Colonic mucosa (tissue), 4 donors: ENCODE data around the gene CCNH. TPM values are rescaled to one million over a fixed set of nuclear protein-coding genes. Genes with fewer than 3 reads are reported as not detected.

ENCODE experiments used
- DNase-seq: peaks from one replicate; pipeline ENCODE4 v3.0.0-alpha.2; 2020
- H3K27ac ChIP-seq: fragments of 200-600 bp; one replicate; pipeline ENCODE4 v1.8.0; 2021
- H3K27me3 ChIP-seq: fragments of 200-600 bp; one replicate; pipeline ENCODE4 v1.8.0; 2021
- H3K36me3 ChIP-seq: fragments of 200-600 bp; one replicate; pipeline ENCODE4 v1.8.0; 2021
- H3K4me1 ChIP-seq: fragments of 200-600 bp; one replicate; pipeline ENCODE4 v1.8.0; 2021; ENCODE audit warnings: mild to moderate bottlenecking
- H3K4me3 ChIP-seq: fragments of 200-600 bp; one replicate; pipeline ENCODE4 v1.8.0; 2021
- H3K9ac ChIP-seq, 2 donors: one replicate each; pipeline ENCODE4 v1.7.0; 2013; ENCODE audit warnings: control low read depth in 2 of 2, low read depth in 2 of 2, low read length in 2 of 2
- H3K9me3 ChIP-seq: fragments of 200-600 bp; one replicate; pipeline ENCODE4 v1.8.0; 2021
- intact Hi-C: fragments of 100-400 bp; cut with DNase I; formaldehyde crosslinking; loops from one replicate; pipeline ENCODE4 v1.14.1; 2022
- total RNA-seq, 2 donors: library from RNA; stranded (reverse); fragmentation: NEBNext Ultra II Directional in 1 of 2; extraction: Animal tissue kit (Norgen Biotek cat#: 25700) in 1 of 2; gene quantifications; one replicate each; pipeline ENCODE4 v1.2.1, GENCODE V29; 2021
- TF ChIP-seq, protein P1 (sequence below): fragments of 200-600 bp; IDR thresholded peaks from one replicate; pipeline ENCODE4 v1.8.0; 2022; ENCODE audit warnings: antibody characterized with exemption, mild to moderate bottlenecking
- donor health status: healthy.
- donor health status: DM: no; HTN: no; CAD: no.
- donor health status: DM: no; HTN: no; CAD: no.

CCNH gene
- total RNA-seq, 2 donors from 2014 or later = 36.3 to 41.1 TPM

DNA sequence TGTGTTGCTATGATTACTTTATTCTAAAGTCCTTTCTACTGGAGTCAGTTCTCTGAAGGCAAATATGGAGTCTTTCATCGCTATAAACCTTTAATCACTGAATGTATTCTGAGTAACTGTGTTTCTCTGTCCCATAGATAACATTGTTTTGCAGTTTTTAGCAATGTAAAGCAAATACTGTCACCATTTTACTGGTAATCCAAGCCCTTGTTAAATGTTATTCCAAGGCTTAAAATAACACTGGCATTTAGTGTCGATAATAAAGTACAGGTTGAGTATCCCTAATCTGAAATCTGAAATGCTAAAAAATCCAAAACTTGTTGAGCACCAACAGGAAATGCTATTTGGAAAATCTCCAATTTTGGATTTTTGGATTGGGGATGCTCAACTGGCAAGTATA lies 24.6 kb downstream of the CCNH start:
- Histone ChIP-seq H3K27me3 (no peaks in the 10 kb centered on the region), H3K9me3 (no peaks in the 10 kb centered on the region), H3K36me3 (peaks cover 9% of the 10 kb centered on the region), H3K4me3 (no peak overlapping the region), H3K27ac (no peak overlapping the region), H3K9ac (no peak overlapping the region), H3K4me1 (no peaks in the 10 kb centered on the region)
- TF ChIP-seq, protein P1, sequence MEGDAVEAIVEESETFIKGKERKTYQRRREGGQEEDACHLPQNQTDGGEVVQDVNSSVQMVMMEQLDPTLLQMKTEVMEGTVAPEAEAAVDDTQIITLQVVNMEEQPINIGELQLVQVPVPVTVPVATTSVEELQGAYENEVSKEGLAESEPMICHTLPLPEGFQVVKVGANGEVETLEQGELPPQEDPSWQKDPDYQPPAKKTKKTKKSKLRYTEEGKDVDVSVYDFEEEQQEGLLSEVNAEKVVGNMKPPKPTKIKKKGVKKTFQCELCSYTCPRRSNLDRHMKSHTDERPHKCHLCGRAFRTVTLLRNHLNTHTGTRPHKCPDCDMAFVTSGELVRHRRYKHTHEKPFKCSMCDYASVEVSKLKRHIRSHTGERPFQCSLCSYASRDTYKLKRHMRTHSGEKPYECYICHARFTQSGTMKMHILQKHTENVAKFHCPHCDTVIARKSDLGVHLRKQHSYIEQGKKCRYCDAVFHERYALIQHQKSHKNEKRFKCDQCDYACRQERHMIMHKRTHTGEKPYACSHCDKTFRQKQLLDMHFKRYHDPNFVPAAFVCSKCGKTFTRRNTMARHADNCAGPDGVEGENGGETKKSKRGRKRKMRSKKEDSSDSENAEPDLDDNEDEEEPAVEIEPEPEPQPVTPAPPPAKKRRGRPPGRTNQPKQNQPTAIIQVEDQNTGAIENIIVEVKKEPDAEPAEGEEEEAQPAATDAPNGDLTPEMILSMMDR = no peak
- DNase-seq = no peak
- intact Hi-C loops = no loop called here

DNA sequence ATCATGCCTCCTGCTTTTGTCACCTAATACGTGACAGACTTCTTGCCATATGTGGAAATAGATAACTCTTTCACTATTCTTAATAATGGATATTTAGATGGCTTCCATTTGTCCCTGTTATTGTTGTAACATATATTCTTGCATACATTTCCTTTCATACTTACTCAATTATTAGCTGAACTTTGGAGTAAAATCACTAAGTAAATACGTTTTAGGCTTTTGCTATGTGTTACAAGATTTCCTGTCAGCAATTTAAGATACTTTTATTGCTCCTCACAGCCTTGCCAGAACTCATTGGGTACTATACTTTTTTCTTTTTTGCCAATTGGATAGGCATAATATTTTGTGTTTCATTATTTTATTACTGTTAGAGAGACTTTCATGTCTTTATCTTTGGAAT lies 26.9 kb downstream of the CCNH start:
- intact Hi-C loops = no loop called here
- H3K36me3 ChIP-seq = no peaks in the 10 kb centered on the region
- H3K4me1 ChIP-seq = no peaks in the 10 kb centered on the region
- TF ChIP-seq, protein P1 = no peak
- no peaks in the 10 kb centered on the region for H3K9me3 ChIP-seq
- H3K27me3 ChIP-seq = no peaks in the 10 kb centered on the region
- H3K27ac ChIP-seq = no peak overlapping the region
- H3K9ac ChIP-seq = no peak overlapping the region
- H3K4me3 ChIP-seq = no peak overlapping the region
- DNase-seq = no peak

DNA sequence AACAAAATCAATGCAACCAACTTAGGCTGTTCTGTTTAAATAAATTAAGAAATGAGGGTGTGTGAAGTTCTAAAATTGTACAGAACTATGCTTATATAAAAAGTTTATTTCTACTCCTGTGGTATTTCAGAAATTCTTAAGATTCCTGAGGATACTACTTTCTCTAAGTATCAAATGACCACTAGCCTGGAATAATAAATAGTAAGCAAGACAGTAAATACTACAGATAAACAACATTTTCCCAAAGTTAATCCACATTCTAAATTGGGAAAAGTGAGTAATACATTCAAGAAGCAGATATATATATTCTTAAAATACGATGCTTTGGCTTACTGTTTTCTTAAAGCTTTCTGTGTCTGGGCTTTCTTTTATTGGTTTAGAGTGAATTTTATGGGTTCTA lies 29.5 kb downstream of the CCNH start:
- no peak for DNase-seq
- Histone ChIP-seq H3K4me3 (no peak overlapping the region), H3K4me1 (no peaks in the 10 kb centered on the region), H3K27me3 (no peaks in the 10 kb centered on the region), H3K27ac (no peak overlapping the region), H3K36me3 (no peaks in the 10 kb centered on the region), H3K9ac (no peak overlapping the region), H3K9me3 (no peaks in the 10 kb centered on the region)
- TF ChIP-seq, protein P1 = no peak
- intact Hi-C loops = no loop called here

DNA sequence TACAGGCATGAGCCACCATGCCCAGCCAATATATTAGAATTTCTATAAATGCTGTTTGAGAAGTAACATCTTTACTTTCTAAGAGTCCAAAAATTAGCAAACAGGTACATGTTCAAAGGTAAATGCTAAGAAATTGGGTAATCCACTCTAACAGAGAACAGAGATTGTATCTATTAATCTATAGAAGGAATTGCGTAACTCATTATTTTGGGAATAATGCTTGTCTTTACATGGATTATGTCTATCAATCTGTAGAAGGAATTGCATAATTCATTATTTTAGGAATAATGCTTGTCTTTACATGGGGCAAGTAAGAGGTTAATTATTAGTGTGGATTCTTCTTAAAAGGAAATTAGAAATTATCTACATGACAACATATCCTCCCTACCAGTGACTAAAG lies 30.5 kb downstream of the CCNH start:
- H3K4me3 ChIP-seq = no peak overlapping the region

DNA sequence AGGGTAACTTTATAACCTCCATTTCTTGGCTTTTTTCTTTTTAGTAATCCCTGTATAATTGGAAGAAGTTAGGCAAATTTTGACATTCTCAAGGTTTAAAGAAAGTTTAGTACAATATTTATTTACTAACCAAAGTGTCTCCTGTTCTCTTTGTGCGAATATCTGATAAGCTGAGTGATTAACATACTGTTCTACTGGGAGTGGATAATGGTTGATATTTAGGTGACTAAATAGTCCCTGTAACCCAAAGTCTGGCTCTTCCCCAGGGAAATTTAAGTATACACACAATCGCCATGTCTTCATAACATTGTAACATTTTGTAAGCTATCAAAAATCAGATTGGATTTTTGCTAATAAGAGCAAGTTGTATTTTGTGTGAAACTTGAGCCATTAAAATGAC lies 40.0 kb downstream of the CCNH start:
- no peak overlapping the region for H3K9ac ChIP-seq
- intact Hi-C loops = loop anchor here (10.0 kb wide), 1 partner anchor 488 kb away; no protein-coding TSS in a partner anchor
- H3K27me3 ChIP-seq = no peaks in the 10 kb centered on the region
- peaks cover 8% of the 10 kb centered on the region for H3K36me3 ChIP-seq
- H3K4me1 ChIP-seq = no peaks in the 10 kb centered on the region
- no peak for DNase-seq
- H3K27ac ChIP-seq = no peak overlapping the region
- TF ChIP-seq, protein P1 = no peak
- H3K9me3 ChIP-seq = no peaks in the 10 kb centered on the region
- no peak overlapping the region for H3K4me3 ChIP-seq

More for the DNA sequence above, 30.5 kb downstream of the CCNH start:
- Histone ChIP-seq H3K9me3 (no peaks in the 10 kb centered on the region), H3K27me3 (no peaks in the 10 kb centered on the region), H3K4me1 (no peaks in the 10 kb centered on the region), H3K27ac (no peak overlapping the region), H3K9ac (no peak overlapping the region), H3K36me3 (no peaks in the 10 kb centered on the region)
- no peak for DNase-seq
- intact Hi-C loops = no loop called here
- TF ChIP-seq, protein P1 = no peak

DNA sequence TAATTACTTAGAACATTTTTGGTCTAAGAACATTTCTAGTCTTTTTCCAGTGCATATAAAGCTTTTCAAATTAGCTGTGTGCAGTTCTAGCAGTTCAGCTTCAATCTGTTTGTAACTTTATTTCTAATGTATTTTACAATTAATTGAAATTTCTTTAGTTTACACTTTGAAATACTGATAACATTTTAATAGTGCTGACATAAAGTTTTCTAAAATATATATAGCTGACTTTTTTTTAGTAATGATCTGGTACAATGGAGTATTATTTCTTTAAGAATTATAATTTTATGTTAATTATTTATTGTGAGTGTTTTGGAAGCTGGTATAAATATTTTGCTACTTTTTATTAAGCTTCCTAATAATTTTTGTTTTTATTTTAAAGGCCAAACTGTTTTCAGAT lies 43.3 kb downstream of the CCNH start:
- no peaks in the 10 kb centered on the region for H3K36me3 ChIP-seq
- H3K27ac ChIP-seq = no peak overlapping the region
- no peak for DNase-seq
- TF ChIP-seq, protein P1 = no peak
- no peak overlapping the region for H3K4me3 ChIP-seq
- H3K4me1 ChIP-seq = no peaks in the 10 kb centered on the region
- intact Hi-C loops = no loop called here
- no peak overlapping the region for H3K9ac ChIP-seq
- H3K27me3 ChIP-seq = no peaks in the 10 kb centered on the region
- H3K9me3 ChIP-seq = no peaks in the 10 kb centered on the region
